ENCODE data around the gene TP53I13.

- TF ChIP-seq CTCF (IDR thresholded peaks at IDR 0.05) (no peak), POLR2A (IDR thresholded peaks at IDR 0.05) (no peak)
Measured at GRCh38 chr17:29619251-29619650, 50.8 kb downstream of the TP53I13 start.
